ENCODE data around the gene PTER.

Gene PTER

GRCh38 chr10:16459423-16459939 lies 22.7 kb downstream of the PTER start:
- TF ChIP-seq, protein P1, sequence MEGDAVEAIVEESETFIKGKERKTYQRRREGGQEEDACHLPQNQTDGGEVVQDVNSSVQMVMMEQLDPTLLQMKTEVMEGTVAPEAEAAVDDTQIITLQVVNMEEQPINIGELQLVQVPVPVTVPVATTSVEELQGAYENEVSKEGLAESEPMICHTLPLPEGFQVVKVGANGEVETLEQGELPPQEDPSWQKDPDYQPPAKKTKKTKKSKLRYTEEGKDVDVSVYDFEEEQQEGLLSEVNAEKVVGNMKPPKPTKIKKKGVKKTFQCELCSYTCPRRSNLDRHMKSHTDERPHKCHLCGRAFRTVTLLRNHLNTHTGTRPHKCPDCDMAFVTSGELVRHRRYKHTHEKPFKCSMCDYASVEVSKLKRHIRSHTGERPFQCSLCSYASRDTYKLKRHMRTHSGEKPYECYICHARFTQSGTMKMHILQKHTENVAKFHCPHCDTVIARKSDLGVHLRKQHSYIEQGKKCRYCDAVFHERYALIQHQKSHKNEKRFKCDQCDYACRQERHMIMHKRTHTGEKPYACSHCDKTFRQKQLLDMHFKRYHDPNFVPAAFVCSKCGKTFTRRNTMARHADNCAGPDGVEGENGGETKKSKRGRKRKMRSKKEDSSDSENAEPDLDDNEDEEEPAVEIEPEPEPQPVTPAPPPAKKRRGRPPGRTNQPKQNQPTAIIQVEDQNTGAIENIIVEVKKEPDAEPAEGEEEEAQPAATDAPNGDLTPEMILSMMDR (IDR thresholded peaks at IDR 0.05; ENCODE audit: poor library complexity, severe bottlenecking), result no peak

GRCh38 chr10:16466001-16466400 lies 29.2 kb downstream of the PTER start:
- H3K36me3 ChIP-seq (ENCODE audit: low read depth), result no peaks in the 10 kb centered on the region
- no peak overlapping the region for H3K27ac ChIP-seq (ENCODE audit: poor library complexity, severe bottlenecking)
- ATAC-seq (ENCODE audit: low read depth) (no peak), DNase-seq (ENCODE audit: low spot score) (no peak)
- H3K27me3 ChIP-seq (ENCODE audit: insufficient read depth, poor library complexity, severe bottlenecking), result no peaks in the 10 kb centered on the region
- no peaks in the 10 kb centered on the region for H3K9me3 ChIP-seq (ENCODE audit: severe bottlenecking)
- H3K4me1 ChIP-seq (ENCODE audit: insufficient read depth, poor library complexity, severe bottlenecking), result no peaks in the 10 kb centered on the region
- no peak overlapping the region for H3K4me3 ChIP-seq (ENCODE audit: severe bottlenecking)
- TF ChIP-seq, protein P1 (IDR thresholded peaks at IDR 0.05; ENCODE audit: poor library complexity, severe bottlenecking), result no peak

More at GRCh38 chr10:16459423-16459939, 22.7 kb downstream of the PTER start:
- Histone ChIP-seq H3K4me3 (ENCODE audit: severe bottlenecking) (no peak overlapping the region), H3K27me3 (ENCODE audit: insufficient read depth, poor library complexity, severe bottlenecking) (no peaks in the 10 kb centered on the region), H3K27ac (ENCODE audit: poor library complexity, severe bottlenecking) (no peak overlapping the region), H3K9me3 (ENCODE audit: severe bottlenecking) (no peaks in the 10 kb centered on the region), H3K36me3 (ENCODE audit: low read depth) (no peaks in the 10 kb centered on the region), H3K4me1 (ENCODE audit: insufficient read depth, poor library complexity, severe bottlenecking) (no peaks in the 10 kb centered on the region)
- ATAC-seq (ENCODE audit: low read depth) (no peak), DNase-seq (ENCODE audit: low spot score) (no peak)

GRCh38 chr10:16470747-16471146 lies 33.9 kb downstream of the PTER start:
- no peaks in the 10 kb centered on the region for H3K27me3 ChIP-seq (ENCODE audit: insufficient read depth, poor library complexity, severe bottlenecking)
- TF ChIP-seq, protein P1 (IDR thresholded peaks at IDR 0.05; ENCODE audit: poor library complexity, severe bottlenecking), result no peak
- no peak overlapping the region for H3K27ac ChIP-seq (ENCODE audit: poor library complexity, severe bottlenecking)
- no peaks in the 10 kb centered on the region for H3K4me1 ChIP-seq (ENCODE audit: insufficient read depth, poor library complexity, severe bottlenecking)
- no peak for ATAC-seq (ENCODE audit: low read depth)
- H3K4me3 ChIP-seq (ENCODE audit: severe bottlenecking), result no peak overlapping the region
- H3K9me3 ChIP-seq (ENCODE audit: severe bottlenecking), result no peaks in the 10 kb centered on the region
- no peak for DNase-seq (ENCODE audit: low spot score)
- H3K36me3 ChIP-seq (ENCODE audit: low read depth), result no peaks in the 10 kb centered on the region

DNA sequence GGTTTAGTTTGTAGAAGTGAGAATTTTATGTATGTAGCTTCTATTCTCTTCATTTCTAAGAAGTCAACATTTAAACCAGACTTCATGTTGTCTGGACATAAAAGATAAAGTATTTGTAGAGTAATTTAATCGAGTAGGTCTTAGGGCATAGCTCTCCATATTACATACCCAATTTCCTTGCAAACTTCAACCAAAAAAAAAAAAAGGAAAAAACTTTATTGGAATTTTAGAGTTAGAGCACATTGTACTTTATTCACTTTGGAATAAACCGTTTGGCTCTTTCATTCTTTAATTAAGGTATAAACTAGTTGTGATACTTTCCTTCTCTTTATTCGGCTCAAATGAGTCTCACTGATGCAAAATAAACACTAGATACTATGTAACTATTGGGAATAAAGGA lies 36.0 kb downstream of the PTER start:
- ATAC-seq (ENCODE audit: low read depth) (no peak), DNase-seq (ENCODE audit: low spot score) (no peak)
- Histone ChIP-seq H3K4me3 (ENCODE audit: severe bottlenecking) (no peak overlapping the region), H3K27me3 (ENCODE audit: insufficient read depth, poor library complexity, severe bottlenecking) (no peaks in the 10 kb centered on the region), H3K36me3 (ENCODE audit: low read depth) (no peaks in the 10 kb centered on the region), H3K4me1 (ENCODE audit: insufficient read depth, poor library complexity, severe bottlenecking) (no peaks in the 10 kb centered on the region), H3K9me3 (ENCODE audit: severe bottlenecking) (no peaks in the 10 kb centered on the region), H3K27ac (ENCODE audit: poor library complexity, severe bottlenecking) (no peak overlapping the region)
- TF ChIP-seq, protein P1 (IDR thresholded peaks at IDR 0.05; ENCODE audit: poor library complexity, severe bottlenecking), result no peak

GRCh38 chr10:16477757-16478156 lies 40.9 kb downstream of the PTER start:
- no peak overlapping the region for H3K4me3 ChIP-seq (ENCODE audit: severe bottlenecking)
- no peak for ATAC-seq (ENCODE audit: low read depth)
- H3K27ac ChIP-seq (ENCODE audit: poor library complexity, severe bottlenecking), result no peak overlapping the region
- H3K9me3 ChIP-seq (ENCODE audit: severe bottlenecking), result no peaks in the 10 kb centered on the region
- no peaks in the 10 kb centered on the region for H3K27me3 ChIP-seq (ENCODE audit: insufficient read depth, poor library complexity, severe bottlenecking)
- DNase-seq (ENCODE audit: low spot score), result no peak
- TF ChIP-seq, protein P1 (IDR thresholded peaks at IDR 0.05; ENCODE audit: poor library complexity, severe bottlenecking), result no peak
- H3K36me3 ChIP-seq (ENCODE audit: low read depth), result no peaks in the 10 kb centered on the region
- no peaks in the 10 kb centered on the region for H3K4me1 ChIP-seq (ENCODE audit: insufficient read depth, poor library complexity, severe bottlenecking)

All from RWPE2 (cell line).